DND-41 (cell line): ENCODE data around the gene ZCCHC3.

Experiments used
- ATAC-seq: fragments of 200-7000 bp; cut with Tn5 transposase; 3 replicates; pipeline ENCODE4 v1.9.1; 2021; ENCODE audit warnings: low read depth; ENCODE audit not compliant: insufficient read depth
- DNase-seq: peaks from one replicate; pipeline ENCODE4 v3.0.0-alpha.2; 2020
- H2AFZ ChIP-seq: 2 replicates; pipeline ENCODE4 v1.6.0; 2012; ENCODE audit warnings: low read depth, low read length
- H3K27ac ChIP-seq: 2 replicates; pipeline ENCODE4 v1.5.1; 2012; ENCODE audit warnings: low read length, inconsistent platforms
- H3K27me3 ChIP-seq: fragments of 200-600 bp; sonication (generic); 2 replicates; pipeline ENCODE4 v1.6.0; 2012; ENCODE audit warnings: low read length, mild to moderate bottlenecking, inconsistent platforms; ENCODE audit not compliant: insufficient read depth, poor library complexity
- H3K36me3 ChIP-seq: 2 replicates; pipeline ENCODE4 v1.5.1; 2012; ENCODE audit warnings: low read length, inconsistent platforms; ENCODE audit not compliant: insufficient read depth
- H3K4me1 ChIP-seq: 2 replicates; pipeline ENCODE4 v1.5.1; 2012; ENCODE audit warnings: mild to moderate bottlenecking, low read length; ENCODE audit not compliant: insufficient read depth
- H3K4me2 ChIP-seq: 2 replicates; pipeline ENCODE4 v1.6.0; 2012; ENCODE audit warnings: mild to moderate bottlenecking, moderate library complexity, low read length, inconsistent platforms; ENCODE audit not compliant: insufficient read depth
- H3K4me3 ChIP-seq, 2 experiments: fragments of 200-600 bp in 1 of 2; shearing (Covaris generic) in 1 of 2; 2 replicates each; pipeline ENCODE4 v1.5.1; 2012 to 2016; ENCODE audit warnings: inconsistent platforms in 2 of 2, low read length in 2 of 2, mild to moderate bottlenecking in 2 of 2, low read depth in 1 of 2, moderate library complexity in 1 of 2
- H3K79me2 ChIP-seq: 2 replicates; pipeline ENCODE4 v1.6.0; 2012; ENCODE audit warnings: low read length, inconsistent platforms; ENCODE audit not compliant: insufficient read depth
- H3K9ac ChIP-seq: 2 replicates; pipeline ENCODE4 v1.6.0; 2012; ENCODE audit warnings: low read depth, mild to moderate bottlenecking, inconsistent platforms, low read length, moderate library complexity
- H3K9me3 ChIP-seq: 2 replicates; pipeline ENCODE4 v1.5.1; 2012; ENCODE audit warnings: low read length, moderate library complexity, mild to moderate bottlenecking, inconsistent platforms; ENCODE audit not compliant: insufficient read depth, severe bottlenecking
- H4K20me1 ChIP-seq: 2 replicates; pipeline ENCODE4 v1.6.0; 2012; ENCODE audit warnings: low read length; ENCODE audit not compliant: insufficient read depth
- EZH2 ChIP-seq: IDR thresholded peaks from 3 replicates; pipeline ENCODE4 v1.6.1; 2012; ENCODE audit warnings: borderline replicate concordance, low read depth, mild to moderate bottlenecking, moderate library complexity, low read length, inconsistent platforms; ENCODE audit not compliant: severe bottlenecking
- TF ChIP-seq, protein P1 (sequence below): IDR thresholded peaks from 2 replicates; pipeline ENCODE4 v1.5.1; 2012; ENCODE audit warnings: borderline replicate concordance, low read length, moderate library complexity, mild to moderate bottlenecking; ENCODE audit not compliant: poor library complexity, severe bottlenecking; ENCODE audit errors: extremely low read depth

Gene ZCCHC3

DNA sequence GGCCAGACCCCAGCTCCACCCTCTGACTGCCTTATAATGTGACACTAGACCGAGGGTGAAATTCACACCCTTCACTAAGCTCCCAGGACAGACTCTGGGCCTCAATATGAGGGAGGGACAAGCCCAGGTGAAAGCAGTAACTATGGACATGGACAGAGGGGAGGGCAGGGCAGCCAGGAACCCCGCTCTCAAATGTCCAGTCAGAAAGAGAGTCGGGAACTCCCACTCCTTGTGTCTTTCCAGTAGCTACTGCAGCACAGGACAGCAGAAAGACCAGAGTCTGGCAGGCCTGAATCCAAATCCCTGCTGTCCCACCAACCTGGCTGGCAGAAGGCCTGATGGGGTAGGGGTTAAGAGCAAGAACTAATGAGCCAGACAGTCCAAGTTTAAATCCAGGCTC is 13.2 kb upstream of the ZCCHC3 start:
- DNase-seq (no peak), ATAC-seq (no peak)
- Histone ChIP-seq H3K4me3 (no peak overlapping the region), H3K9me3 (no peaks in the 10 kb centered on the region), H3K4me2 (no peak overlapping the region), H3K36me3 (peaks cover 25% of the 10 kb centered on the region), H3K79me2 (no peaks in the 10 kb centered on the region; the same call in 1 of the 2 replicates), H3K4me1 (peaks cover 4% of the 10 kb centered on the region), H4K20me1 (no peaks in the 10 kb centered on the region), H3K27ac (no peak overlapping the region), H3K9ac (no peak overlapping the region), H3K27me3 (no peaks in the 10 kb centered on the region), H2AFZ (no peak overlapping the region)
- TF ChIP-seq, protein P1, sequence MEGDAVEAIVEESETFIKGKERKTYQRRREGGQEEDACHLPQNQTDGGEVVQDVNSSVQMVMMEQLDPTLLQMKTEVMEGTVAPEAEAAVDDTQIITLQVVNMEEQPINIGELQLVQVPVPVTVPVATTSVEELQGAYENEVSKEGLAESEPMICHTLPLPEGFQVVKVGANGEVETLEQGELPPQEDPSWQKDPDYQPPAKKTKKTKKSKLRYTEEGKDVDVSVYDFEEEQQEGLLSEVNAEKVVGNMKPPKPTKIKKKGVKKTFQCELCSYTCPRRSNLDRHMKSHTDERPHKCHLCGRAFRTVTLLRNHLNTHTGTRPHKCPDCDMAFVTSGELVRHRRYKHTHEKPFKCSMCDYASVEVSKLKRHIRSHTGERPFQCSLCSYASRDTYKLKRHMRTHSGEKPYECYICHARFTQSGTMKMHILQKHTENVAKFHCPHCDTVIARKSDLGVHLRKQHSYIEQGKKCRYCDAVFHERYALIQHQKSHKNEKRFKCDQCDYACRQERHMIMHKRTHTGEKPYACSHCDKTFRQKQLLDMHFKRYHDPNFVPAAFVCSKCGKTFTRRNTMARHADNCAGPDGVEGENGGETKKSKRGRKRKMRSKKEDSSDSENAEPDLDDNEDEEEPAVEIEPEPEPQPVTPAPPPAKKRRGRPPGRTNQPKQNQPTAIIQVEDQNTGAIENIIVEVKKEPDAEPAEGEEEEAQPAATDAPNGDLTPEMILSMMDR = no peak
- no peak for TF ChIP-seq EZH2

DNA sequence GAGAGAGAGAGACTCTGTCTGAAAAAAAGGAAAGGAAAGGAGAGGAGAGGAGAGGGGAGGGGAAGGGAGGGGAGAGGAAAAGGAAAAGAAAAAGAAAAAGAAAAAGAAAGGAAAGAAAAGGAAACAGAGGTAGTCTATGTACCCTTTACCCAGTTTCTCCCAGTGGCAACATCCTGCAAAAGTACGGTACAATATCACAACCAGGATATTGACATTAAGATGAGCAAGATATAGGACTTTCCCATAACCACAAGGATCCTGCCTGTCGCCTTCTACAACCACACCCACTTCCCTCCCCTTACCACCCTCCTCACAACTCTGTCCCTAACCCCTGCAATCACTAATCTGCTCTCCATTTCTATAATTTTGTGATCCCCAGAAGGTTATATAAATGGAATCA is 10.9 kb upstream of the ZCCHC3 start:
- no peak for ATAC-seq
- Histone ChIP-seq H3K27ac (no peak overlapping the region), H3K36me3 (peaks cover 18% of the 10 kb centered on the region; the same call in 1 of the 2 replicates), H3K9me3 (no peaks in the 10 kb centered on the region), H3K4me2 (no peak overlapping the region), H3K27me3 (no peaks in the 10 kb centered on the region), H3K4me3 (no peak overlapping the region), H3K79me2 (peaks cover 9% of the 10 kb centered on the region; the same call in 1 of the 2 replicates), H2AFZ (no peak overlapping the region), H4K20me1 (no peaks in the 10 kb centered on the region), H3K4me1 (peaks cover 24% of the 10 kb centered on the region), H3K9ac (no peak overlapping the region)
- no peak for DNase-seq
- no peak for TF ChIP-seq EZH2
- TF ChIP-seq, protein P1 = no peak

DNA sequence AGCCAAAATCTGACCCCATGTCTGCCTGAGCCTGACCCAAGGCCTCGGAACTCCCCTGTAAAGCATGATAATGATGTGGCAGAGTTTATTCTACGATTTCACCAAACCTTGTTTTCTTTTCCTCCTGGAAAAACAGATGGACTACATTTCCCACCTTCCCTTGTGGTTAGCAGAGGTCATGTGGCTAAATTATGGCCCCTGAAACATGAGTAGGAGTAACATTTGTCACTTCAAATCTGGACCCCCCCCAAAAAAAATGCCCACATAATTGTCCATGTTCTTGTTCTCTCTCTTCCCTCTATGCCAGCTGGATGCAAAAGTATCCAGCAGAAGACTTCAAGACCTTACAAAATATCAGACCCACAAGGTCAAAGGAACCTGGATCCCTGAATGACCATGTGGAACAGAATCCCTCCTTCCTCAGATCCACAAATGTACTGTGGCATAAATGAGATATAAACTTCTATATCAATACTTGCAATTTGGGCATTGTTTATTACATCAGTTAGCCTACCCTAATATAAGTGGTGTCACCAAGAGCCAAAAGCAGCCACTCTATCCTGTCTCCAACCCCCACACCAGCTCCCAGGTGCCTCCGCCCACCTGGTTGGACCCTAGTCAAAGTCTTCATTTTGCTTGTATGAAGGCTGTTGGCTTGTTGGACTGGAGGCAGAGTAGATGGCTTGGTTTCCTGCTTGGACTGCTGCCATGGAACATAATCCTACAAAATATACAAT is 8.2 kb upstream of the ZCCHC3 start:
- no peaks in the 10 kb centered on the region for H4K20me1 ChIP-seq
- ATAC-seq (no peak), DNase-seq (no peak)
- H3K27ac ChIP-seq = no peak overlapping the region
- H2AFZ ChIP-seq = peak overlapping the region; percentile 94
- peaks cover 3% of the 10 kb centered on the region; the same call in 1 of the 2 replicates for H3K36me3 ChIP-seq
- peak overlapping the region; percentile 54 to 73; a peak in 3 of 4 replicates for H3K4me3 ChIP-seq
- no peaks in the 10 kb centered on the region for H3K9me3 ChIP-seq
- H3K79me2 ChIP-seq = peaks cover 9% of the 10 kb centered on the region; the same call in 1 of the 2 replicates
- no peaks in the 10 kb centered on the region for H3K27me3 ChIP-seq
- peak overlapping the region; percentile 76 for H3K9ac ChIP-seq
- no peak for TF ChIP-seq EZH2
- TF ChIP-seq, protein P1 = no peak
- H3K4me1 ChIP-seq = peaks cover 31% of the 10 kb centered on the region
- peak overlapping the region; percentile 88 for H3K4me2 ChIP-seq
